Astrocyte (in vitro differentiated cells and primary cell): ENCODE measurements around the gene LASP1.

Experiments used
- EZH2 ChIP-seq: IDR thresholded peaks from 2 replicates; pipeline ENCODE4 v1.6.1; 2012; ENCODE audit warnings: mild to moderate bottlenecking, low read length, inconsistent platforms; ENCODE audit not compliant: insufficient read depth
- TF ChIP-seq, protein P1 (sequence below): IDR thresholded peaks from 2 replicates; pipeline ENCODE4 v1.5.1; 2011; ENCODE audit warnings: low read depth, mild to moderate bottlenecking, inconsistent platforms, low read length, moderate library complexity; ENCODE audit not compliant: insufficient read depth

DNA sequence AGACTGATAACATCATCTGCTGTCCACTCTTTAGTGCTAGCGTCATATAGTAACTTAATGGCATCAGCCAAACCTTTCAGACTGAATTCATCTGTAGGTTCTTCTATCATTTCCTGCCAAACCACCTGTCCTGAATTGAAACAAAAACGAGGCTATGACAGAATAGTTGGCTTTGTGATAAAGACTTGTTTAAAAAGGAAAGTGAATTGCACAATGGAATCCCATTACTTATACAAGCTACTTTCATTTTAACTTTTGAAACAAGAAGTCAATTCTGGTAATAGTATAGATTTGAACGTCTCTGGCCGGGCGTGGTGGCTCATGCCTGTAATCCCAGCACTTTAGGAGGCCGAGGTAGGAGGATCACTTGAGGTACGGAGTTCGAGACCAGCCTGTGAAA, 73.7 kb downstream of the LASP1 start:
- TF ChIP-seq, protein P1, sequence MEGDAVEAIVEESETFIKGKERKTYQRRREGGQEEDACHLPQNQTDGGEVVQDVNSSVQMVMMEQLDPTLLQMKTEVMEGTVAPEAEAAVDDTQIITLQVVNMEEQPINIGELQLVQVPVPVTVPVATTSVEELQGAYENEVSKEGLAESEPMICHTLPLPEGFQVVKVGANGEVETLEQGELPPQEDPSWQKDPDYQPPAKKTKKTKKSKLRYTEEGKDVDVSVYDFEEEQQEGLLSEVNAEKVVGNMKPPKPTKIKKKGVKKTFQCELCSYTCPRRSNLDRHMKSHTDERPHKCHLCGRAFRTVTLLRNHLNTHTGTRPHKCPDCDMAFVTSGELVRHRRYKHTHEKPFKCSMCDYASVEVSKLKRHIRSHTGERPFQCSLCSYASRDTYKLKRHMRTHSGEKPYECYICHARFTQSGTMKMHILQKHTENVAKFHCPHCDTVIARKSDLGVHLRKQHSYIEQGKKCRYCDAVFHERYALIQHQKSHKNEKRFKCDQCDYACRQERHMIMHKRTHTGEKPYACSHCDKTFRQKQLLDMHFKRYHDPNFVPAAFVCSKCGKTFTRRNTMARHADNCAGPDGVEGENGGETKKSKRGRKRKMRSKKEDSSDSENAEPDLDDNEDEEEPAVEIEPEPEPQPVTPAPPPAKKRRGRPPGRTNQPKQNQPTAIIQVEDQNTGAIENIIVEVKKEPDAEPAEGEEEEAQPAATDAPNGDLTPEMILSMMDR = no peak
- no peak for TF ChIP-seq EZH2
